ENCODE data around the gene TMEM139.

- TF ChIP-seq CTCF (IDR thresholded peaks at IDR 0.05; ENCODE audit: low read depth, low read length) (no peak), EZH2phosphoT487 (IDR thresholded peaks at IDR 0.05; ENCODE audit: low read depth) (no peak)
Measured at GRCh38 chr7:143295870-143296269, 11.1 kb downstream of the TMEM139 start.

Data from OCI-LY3 (cell line).